ENCODE data around the gene HOXA9.

Gene HOXA9

GRCh38 chr7:27133409-27134231 is 31.7 kb downstream of the HOXA9 start:
- no peak overlapping the region for H3K9ac ChIP-seq (ENCODE audit: low read length)
- no peak overlapping the region for H3K4me3 ChIP-seq (ENCODE audit: low read length)
- H3K4me1 ChIP-seq (ENCODE audit: control insufficient read depth, low read depth, low read length): peaks cover 5% of the 10 kb centered on the region
- no peaks in the 10 kb centered on the region for H3K36me3 ChIP-seq (ENCODE audit: control insufficient read depth, low read depth, low read length)
- H3K27ac ChIP-seq (ENCODE audit: low read length): no peak overlapping the region
- H3K9me3 ChIP-seq (ENCODE audit: control insufficient read depth, low read depth, low read length): no peaks in the 10 kb centered on the region
- peaks cover 100% of the 10 kb centered on the region for H3K27me3 ChIP-seq (ENCODE audit: control insufficient read depth, insufficient read depth, low read length)

- H3K27ac ChIP-seq (ENCODE audit: low read length): no peak overlapping the region
- H3K36me3 ChIP-seq (ENCODE audit: control insufficient read depth, low read depth, low read length): no peaks in the 10 kb centered on the region
- H3K27me3 ChIP-seq (ENCODE audit: control insufficient read depth, insufficient read depth, low read length): peaks cover 100% of the 10 kb centered on the region
- no peak overlapping the region for H3K9ac ChIP-seq (ENCODE audit: low read length)
- H3K4me3 ChIP-seq (ENCODE audit: low read length): no peak overlapping the region
- H3K9me3 ChIP-seq (ENCODE audit: control insufficient read depth, low read depth, low read length): no peaks in the 10 kb centered on the region
- H3K4me1 ChIP-seq (ENCODE audit: control insufficient read depth, low read depth, low read length): peaks cover 5% of the 10 kb centered on the region
These were observed 32.4 kb downstream of the HOXA9 start for GRCh38 chr7:27132978-27133377.

- H3K27me3 ChIP-seq (ENCODE audit: control insufficient read depth, insufficient read depth, low read length): peaks cover 100% of the 10 kb centered on the region
- no peak overlapping the region for H3K4me3 ChIP-seq (ENCODE audit: low read length)
- H3K4me1 ChIP-seq (ENCODE audit: control insufficient read depth, low read depth, low read length): peaks cover 5% of the 10 kb centered on the region
- H3K36me3 ChIP-seq (ENCODE audit: control insufficient read depth, low read depth, low read length): no peaks in the 10 kb centered on the region
- H3K9me3 ChIP-seq (ENCODE audit: control insufficient read depth, low read depth, low read length): no peaks in the 10 kb centered on the region
- no peak overlapping the region for H3K9ac ChIP-seq (ENCODE audit: low read length)
- H3K27ac ChIP-seq (ENCODE audit: low read length): no peak overlapping the region
These were observed 33.1 kb downstream of the HOXA9 start for GRCh38 chr7:27132214-27132613.

GRCh38 chr7:27131390-27131819 is 33.9 kb downstream of the HOXA9 start:
- peaks cover 5% of the 10 kb centered on the region for H3K4me1 ChIP-seq (ENCODE audit: control insufficient read depth, low read depth, low read length)
- no peaks in the 10 kb centered on the region for H3K36me3 ChIP-seq (ENCODE audit: control insufficient read depth, low read depth, low read length)
- no peak overlapping the region for H3K9ac ChIP-seq (ENCODE audit: low read length)
- peaks cover 100% of the 10 kb centered on the region for H3K27me3 ChIP-seq (ENCODE audit: control insufficient read depth, insufficient read depth, low read length)
- H3K9me3 ChIP-seq (ENCODE audit: control insufficient read depth, low read depth, low read length): no peaks in the 10 kb centered on the region
- no peak overlapping the region for H3K27ac ChIP-seq (ENCODE audit: low read length)
- H3K4me3 ChIP-seq (ENCODE audit: low read length): peak overlapping the region; percentile 48

GRCh38 chr7:27130540-27131389 is 34.6 kb downstream of the HOXA9 start, which contains the start of gene HOXA4:
TSS of gene HOXA4 (minus strand) at chr7:27130757. CDS start at chr7:27130733, 24 bp downstream.
- Histone ChIP-seq H3K4me3 (ENCODE audit: low read length) (peak within 1 kb of the TSS; percentile 48), H3K9me3 (ENCODE audit: control insufficient read depth, low read depth, low read length) (no peaks in the 10 kb centered on the region), H3K9ac (ENCODE audit: low read length) (no peak within 1 kb of the TSS), H3K27me3 (ENCODE audit: control insufficient read depth, insufficient read depth, low read length) (peaks cover 100% of the 10 kb centered on the region), H3K27ac (ENCODE audit: low read length) (no peak within 1 kb of the TSS), H3K36me3 (ENCODE audit: control insufficient read depth, low read depth, low read length) (no peaks in the 10 kb centered on the region), H3K4me1 (ENCODE audit: control insufficient read depth, low read depth, low read length) (peaks cover 5% of the 10 kb centered on the region)

- Histone ChIP-seq H3K27me3 (ENCODE audit: control insufficient read depth, insufficient read depth, low read length) (peaks cover 100% of the 10 kb centered on the region), H3K9ac (ENCODE audit: low read length) (no peak overlapping the region), H3K36me3 (ENCODE audit: control insufficient read depth, low read depth, low read length) (no peaks in the 10 kb centered on the region), H3K9me3 (ENCODE audit: control insufficient read depth, low read depth, low read length) (no peaks in the 10 kb centered on the region), H3K4me1 (ENCODE audit: control insufficient read depth, low read depth, low read length) (peaks cover 5% of the 10 kb centered on the region), H3K27ac (ENCODE audit: low read length) (no peak overlapping the region), H3K4me3 (ENCODE audit: low read length) (no peak overlapping the region)
These were observed 35.4 kb downstream of the HOXA9 start for GRCh38 chr7:27129729-27130539.

- H3K4me1 ChIP-seq (ENCODE audit: control insufficient read depth, low read depth, low read length): peaks cover 5% of the 10 kb centered on the region
- H3K9ac ChIP-seq (ENCODE audit: low read length): no peak overlapping the region
- no peak overlapping the region for H3K27ac ChIP-seq (ENCODE audit: low read length)
- no peaks in the 10 kb centered on the region for H3K36me3 ChIP-seq (ENCODE audit: control insufficient read depth, low read depth, low read length)
- peaks cover 100% of the 10 kb centered on the region for H3K27me3 ChIP-seq (ENCODE audit: control insufficient read depth, insufficient read depth, low read length)
- H3K4me3 ChIP-seq (ENCODE audit: low read length): no peak overlapping the region
- no peaks in the 10 kb centered on the region for H3K9me3 ChIP-seq (ENCODE audit: control insufficient read depth, low read depth, low read length)
These were observed 36.3 kb downstream of the HOXA9 start for GRCh38 chr7:27128776-27129728.

- H3K9me3 ChIP-seq (ENCODE audit: control insufficient read depth, low read depth, low read length): no peaks in the 10 kb centered on the region
- no peak overlapping the region for H3K27ac ChIP-seq (ENCODE audit: low read length)
- no peaks in the 10 kb centered on the region for H3K36me3 ChIP-seq (ENCODE audit: control insufficient read depth, low read depth, low read length)
- no peak overlapping the region for H3K9ac ChIP-seq (ENCODE audit: low read length)
- peaks cover 5% of the 10 kb centered on the region for H3K4me1 ChIP-seq (ENCODE audit: control insufficient read depth, low read depth, low read length)
- H3K27me3 ChIP-seq (ENCODE audit: control insufficient read depth, insufficient read depth, low read length): peaks cover 100% of the 10 kb centered on the region
- H3K4me3 ChIP-seq (ENCODE audit: low read length): no peak overlapping the region
These were observed 37.3 kb downstream of the HOXA9 start for GRCh38 chr7:27128034-27128433.

GRCh38 chr7:27126596-27127327 is 38.6 kb downstream of the HOXA9 start:
- H3K4me3 ChIP-seq (ENCODE audit: low read length): no peak overlapping the region
- no peak overlapping the region for H3K27ac ChIP-seq (ENCODE audit: low read length)
- H3K4me1 ChIP-seq (ENCODE audit: control insufficient read depth, low read depth, low read length): peaks cover 5% of the 10 kb centered on the region
- no peaks in the 10 kb centered on the region for H3K9me3 ChIP-seq (ENCODE audit: control insufficient read depth, low read depth, low read length)
- no peak overlapping the region for H3K9ac ChIP-seq (ENCODE audit: low read length)
- no peaks in the 10 kb centered on the region for H3K36me3 ChIP-seq (ENCODE audit: control insufficient read depth, low read depth, low read length)
- peaks cover 100% of the 10 kb centered on the region for H3K27me3 ChIP-seq (ENCODE audit: control insufficient read depth, insufficient read depth, low read length)

GRCh38 chr7:27125986-27126394 is 39.3 kb downstream of the HOXA9 start:
- peaks cover 100% of the 10 kb centered on the region for H3K27me3 ChIP-seq (ENCODE audit: control insufficient read depth, insufficient read depth, low read length)
- no peaks in the 10 kb centered on the region for H3K36me3 ChIP-seq (ENCODE audit: control insufficient read depth, low read depth, low read length)
- H3K27ac ChIP-seq (ENCODE audit: low read length): no peak overlapping the region
- no peak overlapping the region for H3K9ac ChIP-seq (ENCODE audit: low read length)
- H3K4me3 ChIP-seq (ENCODE audit: low read length): no peak overlapping the region
- no peaks in the 10 kb centered on the region for H3K9me3 ChIP-seq (ENCODE audit: control insufficient read depth, low read depth, low read length)
- H3K4me1 ChIP-seq (ENCODE audit: control insufficient read depth, low read depth, low read length): no peaks in the 10 kb centered on the region

Data from iPS-18a (cell line).